Activated CD8-positive, alpha-beta T cell treated with anti-CD3 and anti-CD28 coated beads, Interleukin-2, amount 10 ng/mL, durations not matched to agents 7 days and 5 days (primary cell): ENCODE results near the gene ADH7. TPM values are rescaled to one million over a fixed set of nuclear protein-coding genes. Genes with fewer than 3 reads are reported as not detected.

ENCODE experiments used
- ATAC-seq: fragments of 150-1000 bp; cut with Tn5 transposase; one replicate; pipeline ENCODE4 v1.10.0; 2021; ENCODE audit warnings: moderate library complexity
- CTCF ChIA-PET: fragments of 350-600 bp; sonication (Branson Sonifier 250); formaldehyde crosslinking; loops from one replicate; lab custom pipeline; 2021; ENCODE audit warnings: antibody characterized with exemption; lab: Charles Lee
- POLR2A ChIA-PET: fragments of 350-600 bp; sonication (Branson Sonifier 250); formaldehyde crosslinking; loops from one replicate; lab custom pipeline; 2021; ENCODE audit warnings: antibody characterized with exemption; lab: Charles Lee
- DNase-seq: peaks from one replicate; pipeline ENCODE4 v3.0.0-alpha.2; 2020
- H3K27ac Mint-ChIP-seq: one replicate; pipeline ENCODE4 v1.8.0; 2021; ENCODE audit warnings: mild to moderate bottlenecking, mixed read lengths
- H3K27me3 Mint-ChIP-seq: one replicate; pipeline ENCODE4 v1.8.0; 2021; ENCODE audit warnings: low read depth, mixed read lengths
- H3K36me3 Mint-ChIP-seq: one replicate; pipeline ENCODE4 v1.8.0; 2021; ENCODE audit warnings: low read depth, mixed read lengths
- H3K4me1 Mint-ChIP-seq: one replicate; pipeline ENCODE4 v1.8.0; 2021; ENCODE audit warnings: low read depth, mixed read lengths
- H3K4me3 Mint-ChIP-seq: one replicate; pipeline ENCODE4 v1.8.0; 2021; ENCODE audit warnings: mild to moderate bottlenecking, mixed read lengths
- H3K9me3 Mint-ChIP-seq: one replicate; pipeline ENCODE4 v1.8.0; 2022; ENCODE audit warnings: mixed read lengths; ENCODE audit not compliant: insufficient read depth
- total RNA-seq, 2 experiments: library from RNA; stranded (reverse); gene quantifications; one replicate each; pipeline ENCODE4 v1.2.3, GENCODE V29; 2021

Gene ADH7
- total RNA-seq, 2 experiments from 2014 or later = not detected

- no peak overlapping the region for H3K4me3 Mint-ChIP-seq
- H3K36me3 Mint-ChIP-seq = no peaks in the 10 kb centered on the region
- no peak for ATAC-seq
- H3K27me3 Mint-ChIP-seq = peaks cover 7% of the 10 kb centered on the region
- ChIA-PET CTCF (interaction anchor here (1.5 kb wide), 1 partner anchor 406 kb away, joined by 3 read pairs; no protein-coding TSS in a partner anchor), POLR2A (no interaction called here)
- peaks cover 19% of the 10 kb centered on the region for H3K4me1 Mint-ChIP-seq
- no peak for DNase-seq
- peaks cover 9% of the 10 kb centered on the region for H3K9me3 Mint-ChIP-seq
- no peak overlapping the region for H3K27ac Mint-ChIP-seq
These were observed 34.3 kb downstream of the ADH7 start for GRCh38 chr4:99400831-99401230.

GRCh38 chr4:99399017-99399416 lies 36.1 kb downstream of the ADH7 start:
- POLR2A ChIA-PET = no interaction called here
- peaks cover 7% of the 10 kb centered on the region for H3K4me1 Mint-ChIP-seq
- H3K36me3 Mint-ChIP-seq = no peaks in the 10 kb centered on the region
- peaks cover 12% of the 10 kb centered on the region for H3K27me3 Mint-ChIP-seq
- no peak overlapping the region for H3K27ac Mint-ChIP-seq
- no peak overlapping the region for H3K4me3 Mint-ChIP-seq
- no peak for ATAC-seq
- H3K9me3 Mint-ChIP-seq = peaks cover 9% of the 10 kb centered on the region
- no peak for DNase-seq
- CTCF ChIA-PET = interaction anchor here (0.7 kb wide), 1 partner anchor 404 kb away, joined by 3 read pairs; the partner anchor contains the start of gene METAP1

GRCh38 chr4:99395595-99396364 lies 39.4 kb downstream of the ADH7 start:
- DNase-seq = no peak
- ChIA-PET CTCF (interaction anchor here (1.8 kb wide), 1 partner anchor 9 kb away, joined by 13 read pairs; no protein-coding TSS in a partner anchor), POLR2A (interaction anchor here (0.6 kb wide), 1 partner anchor 340 kb away, joined by 5 read pairs; no protein-coding TSS in a partner anchor)
- H3K4me3 Mint-ChIP-seq = no peak overlapping the region
- peaks cover 12% of the 10 kb centered on the region for H3K27me3 Mint-ChIP-seq
- ATAC-seq = no peak
- no peaks in the 10 kb centered on the region for H3K36me3 Mint-ChIP-seq
- H3K4me1 Mint-ChIP-seq = no peaks in the 10 kb centered on the region
- H3K27ac Mint-ChIP-seq = no peak overlapping the region
- H3K9me3 Mint-ChIP-seq = peaks cover 9% of the 10 kb centered on the region

- POLR2A ChIA-PET = no interaction called here
- no peak for ATAC-seq
- Mint-ChIP-seq H3K27me3 (peaks cover 12% of the 10 kb centered on the region), H3K4me1 (no peaks in the 10 kb centered on the region), H3K36me3 (no peaks in the 10 kb centered on the region), H3K9me3 (peaks cover 9% of the 10 kb centered on the region), H3K27ac (no peak overlapping the region), H3K4me3 (no peak overlapping the region)
- CTCF ChIA-PET = interaction anchor here (1.8 kb wide), 1 partner anchor 10 kb away, joined by 13 read pairs; no protein-coding TSS in a partner anchor
- no peak for DNase-seq
These were observed 40.2 kb downstream of the ADH7 start for GRCh38 chr4:99394896-99395295.

GRCh38 chr4:99390055-99390454 lies 45.1 kb downstream of the ADH7 start:
- no peaks in the 10 kb centered on the region for H3K9me3 Mint-ChIP-seq
- peaks cover 8% of the 10 kb centered on the region for H3K27me3 Mint-ChIP-seq
- DNase-seq (no peak), ATAC-seq (no peak)
- ChIA-PET CTCF (no interaction called here), POLR2A (no interaction called here)
- H3K4me3 Mint-ChIP-seq = no peak overlapping the region
- H3K27ac Mint-ChIP-seq = no peak overlapping the region
- no peaks in the 10 kb centered on the region for H3K4me1 Mint-ChIP-seq
- H3K36me3 Mint-ChIP-seq = no peaks in the 10 kb centered on the region

- peaks cover 9% of the 10 kb centered on the region for H3K27me3 Mint-ChIP-seq
- H3K27ac Mint-ChIP-seq = no peak overlapping the region
- H3K9me3 Mint-ChIP-seq = no peaks in the 10 kb centered on the region
- H3K36me3 Mint-ChIP-seq = no peaks in the 10 kb centered on the region
- DNase-seq = no peak
- ATAC-seq = no peak
- no peaks in the 10 kb centered on the region for H3K4me1 Mint-ChIP-seq
- no peak overlapping the region for H3K4me3 Mint-ChIP-seq
- POLR2A ChIA-PET = no interaction called here
- CTCF ChIA-PET = no interaction called here
These were observed 45.5 kb downstream of the ADH7 start for GRCh38 chr4:99389606-99390005.

- DNase-seq (no peak), ATAC-seq (no peak)
- H3K9me3 Mint-ChIP-seq = no peaks in the 10 kb centered on the region
- H3K27me3 Mint-ChIP-seq = peaks cover 4% of the 10 kb centered on the region
- no peaks in the 10 kb centered on the region for H3K4me1 Mint-ChIP-seq
- ChIA-PET CTCF (no interaction called here), POLR2A (no interaction called here)
- H3K4me3 Mint-ChIP-seq = no peak overlapping the region
- H3K27ac Mint-ChIP-seq = no peak overlapping the region
- H3K36me3 Mint-ChIP-seq = no peaks in the 10 kb centered on the region
These were observed 51.2 kb downstream of the ADH7 start for GRCh38 chr4:99383833-99384392.

GRCh38 chr4:99383399-99383798 lies 51.7 kb downstream of the ADH7 start:
- H3K9me3 Mint-ChIP-seq = no peaks in the 10 kb centered on the region
- POLR2A ChIA-PET = no interaction called here
- no peak for DNase-seq
- no peak overlapping the region for H3K27ac Mint-ChIP-seq
- no peak overlapping the region for H3K4me3 Mint-ChIP-seq
- CTCF ChIA-PET = no interaction called here
- H3K27me3 Mint-ChIP-seq = peaks cover 2% of the 10 kb centered on the region
- no peaks in the 10 kb centered on the region for H3K36me3 Mint-ChIP-seq
- no peaks in the 10 kb centered on the region for H3K4me1 Mint-ChIP-seq
- no peak for ATAC-seq

GRCh38 chr4:99382745-99383360 lies 52.3 kb downstream of the ADH7 start:
- POLR2A ChIA-PET = no interaction called here
- Mint-ChIP-seq H3K27ac (no peak overlapping the region), H3K4me3 (no peak overlapping the region), H3K9me3 (no peaks in the 10 kb centered on the region), H3K36me3 (no peaks in the 10 kb centered on the region), H3K27me3 (peaks cover 2% of the 10 kb centered on the region), H3K4me1 (no peaks in the 10 kb centered on the region)
- ATAC-seq = no peak
- CTCF ChIA-PET = no interaction called here
- no peak for DNase-seq

GRCh38 chr4:99381588-99382175 lies 53.5 kb downstream of the ADH7 start:
- ChIA-PET POLR2A (no interaction called here), CTCF (no interaction called here)
- no peaks in the 10 kb centered on the region for H3K4me1 Mint-ChIP-seq
- ATAC-seq = no peak
- H3K27ac Mint-ChIP-seq = no peak overlapping the region
- peaks cover 2% of the 10 kb centered on the region for H3K27me3 Mint-ChIP-seq
- no peak for DNase-seq
- H3K36me3 Mint-ChIP-seq = no peaks in the 10 kb centered on the region
- no peak overlapping the region for H3K4me3 Mint-ChIP-seq
- H3K9me3 Mint-ChIP-seq = no peaks in the 10 kb centered on the region

- H3K36me3 Mint-ChIP-seq = no peaks in the 10 kb centered on the region
- DNase-seq = no peak
- peaks cover 3% of the 10 kb centered on the region for H3K9me3 Mint-ChIP-seq
- no peak overlapping the region for H3K4me3 Mint-ChIP-seq
- no peaks in the 10 kb centered on the region for H3K4me1 Mint-ChIP-seq
- CTCF ChIA-PET = interaction anchor here (1.1 kb wide), 1 partner anchor 384 kb away, joined by 3 read pairs; the partner anchor contains the start of gene METAP1
- H3K27ac Mint-ChIP-seq = no peak overlapping the region
- POLR2A ChIA-PET = no interaction called here
- no peaks in the 10 kb centered on the region for H3K27me3 Mint-ChIP-seq
- ATAC-seq = no peak
These were observed 55.6 kb downstream of the ADH7 start for GRCh38 chr4:99379571-99379970.

- no peak for ATAC-seq
- CTCF ChIA-PET = no interaction called here
- POLR2A ChIA-PET = no interaction called here
These were observed 56.3 kb downstream of the ADH7 start for GRCh38 chr4:99378876-99379275.

More at GRCh38 chr4:99378876-99379275, 56.3 kb downstream of the ADH7 start:
- Mint-ChIP-seq H3K4me1 (no peaks in the 10 kb centered on the region), H3K4me3 (no peak overlapping the region), H3K9me3 (peaks cover 3% of the 10 kb centered on the region), H3K27me3 (no peaks in the 10 kb centered on the region), H3K36me3 (no peaks in the 10 kb centered on the region), H3K27ac (no peak overlapping the region)
- DNase-seq = no peak
